C4-2B (cell line): ENCODE measurements around the gene KRTAP10-5.
A peak's percentile ranks its signal among the peaks of the same experiment; 100 is the strongest.

Experiments
- H3K27ac ChIP-seq: fragments of 450-650 bp; 2 replicates; pipeline ENCODE4 v1.5.1; 2017
- CTCF ChIP-seq: fragments of 450-650 bp; conservative IDR thresholded peaks from 2 replicates; pipeline ENCODE4 v1.5.1; 2017; ENCODE audit warnings: mild to moderate bottlenecking
- ZFX ChIP-seq: fragments of 450-650 bp; IDR thresholded peaks from 2 replicates; pipeline ENCODE4 v1.6.1; 2017

KRTAP10-5 gene

GRCh38 chr21:44575307-44576024 is 4.9 kb downstream of the KRTAP10-5 start:
- H3K27ac ChIP-seq = no peak overlapping the region
- no peak for TF ChIP-seq ZFX
- no peak for TF ChIP-seq CTCF

- no peak for TF ChIP-seq ZFX
- no peak; the same call in 1 of the 2 replicates for TF ChIP-seq CTCF
These were observed 5.7 kb downstream of the KRTAP10-5 start for GRCh38 chr21:44574457-44575306.

GRCh38 chr21:44573630-44574456 is 6.6 kb downstream of the KRTAP10-5 start, which contains the start of gene KRTAP10-4:
KRTAP10-4 (plus strand) TSS chr21:44573729; CDS start chr21:44573759, 30 bp downstream.
- H3K27ac ChIP-seq = peak within 1 kb of the TSS; percentile 31; the same call in 1 of the 2 replicates

More at GRCh38 chr21:44574457-44575306, 5.7 kb downstream of the KRTAP10-5 start:
- H3K27ac ChIP-seq = peak overlapping the region; percentile 31; the same call in 1 of the 2 replicates

GRCh38 chr21:44572959-44573583 is 7.3 kb downstream of the KRTAP10-5 start:
- no peak for TF ChIP-seq CTCF
- TF ChIP-seq ZFX = no peak
- H3K27ac ChIP-seq = no peak overlapping the region

- no peak overlapping the region for H3K27ac ChIP-seq
- TF ChIP-seq CTCF = no peak
- no peak for TF ChIP-seq ZFX
These were observed 8.3 kb downstream of the KRTAP10-5 start for GRCh38 chr21:44571844-44572782.

GRCh38 chr21:44571296-44571695 is 9.1 kb downstream of the KRTAP10-5 start:
- H3K27ac ChIP-seq = no peak overlapping the region
- TF ChIP-seq ZFX = no peak
- TF ChIP-seq CTCF = no peak
